Measurements from ENCODE around the gene SCEL. TPM values are rescaled to one million over a fixed set of nuclear protein-coding genes. Genes with fewer than 3 reads are reported as not detected.
"Not testable (repeated sequence)": the region's sequence is repeated elsewhere in the genome, so short reads cannot be mapped to it uniquely, and the experiment has no call there.

SCEL gene
- total RNA-seq, 1 experiment from 2014 or later = 2.8 TPM

DNA sequence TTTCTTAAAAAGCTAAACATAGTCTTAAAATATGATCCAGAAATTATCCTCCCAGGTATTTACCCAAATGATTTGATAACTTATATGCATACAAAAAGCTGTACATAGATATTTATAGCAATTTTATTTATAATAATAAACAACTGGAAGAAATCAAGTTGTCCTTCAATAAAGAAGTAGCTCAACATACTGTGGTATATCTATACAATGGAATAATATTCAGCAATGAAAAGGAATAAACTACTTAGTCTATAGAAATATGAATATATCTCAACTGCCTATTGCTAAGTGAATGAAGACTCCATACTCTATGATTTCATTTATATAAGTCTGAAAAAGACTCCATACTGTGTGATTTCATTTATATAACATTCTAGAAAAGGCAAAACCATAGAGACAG is 114.9 kb downstream of the SCEL start:
- Mint-ChIP-seq H3K4me1 (ENCODE audit: low read depth, unreplicated experiment) (no peaks in the 10 kb centered on the region), H3K36me3 (ENCODE audit: insufficient read depth, unreplicated experiment) (no peaks in the 10 kb centered on the region), H3K4me3 (ENCODE audit: unreplicated experiment) (no peak overlapping the region), H3K27ac (ENCODE audit: unreplicated experiment) (no peak overlapping the region), H3K27me3 (ENCODE audit: insufficient read depth, unreplicated experiment) (no peaks in the 10 kb centered on the region), H3K9me3 (ENCODE audit: unreplicated experiment) (peaks cover 12% of the 10 kb centered on the region)
- DNase-seq = no peak
- Histone ChIP-seq H3K36me3 (ENCODE audit: control insufficient read depth, insufficient read depth, low read length) (no peaks in the 10 kb centered on the region), H3K27me3 (replicated peaks; ENCODE audit: control insufficient read depth, insufficient read depth, low read length) (no peaks in the 10 kb centered on the region), H3K4me3 (ENCODE audit: low read depth, low read length) (no peak overlapping the region), H3K4me1 (no peaks in the 10 kb centered on the region), H3K9me3 (0 out of 2 replicates have a peak, but pooled peaks cover 6% of the 10 kb centered on the region)
- POLR2A ChIA-PET = no interaction called here
- intact Hi-C loops (cut with micrococcal nuclease; ENCODE audit: unreplicated experiment) = no loop called here
- no TSS peak for BruUV-seq (replicated peaks)
- CTCF ChIA-PET = no interaction called here
- TF ChIP-seq, protein P1, sequence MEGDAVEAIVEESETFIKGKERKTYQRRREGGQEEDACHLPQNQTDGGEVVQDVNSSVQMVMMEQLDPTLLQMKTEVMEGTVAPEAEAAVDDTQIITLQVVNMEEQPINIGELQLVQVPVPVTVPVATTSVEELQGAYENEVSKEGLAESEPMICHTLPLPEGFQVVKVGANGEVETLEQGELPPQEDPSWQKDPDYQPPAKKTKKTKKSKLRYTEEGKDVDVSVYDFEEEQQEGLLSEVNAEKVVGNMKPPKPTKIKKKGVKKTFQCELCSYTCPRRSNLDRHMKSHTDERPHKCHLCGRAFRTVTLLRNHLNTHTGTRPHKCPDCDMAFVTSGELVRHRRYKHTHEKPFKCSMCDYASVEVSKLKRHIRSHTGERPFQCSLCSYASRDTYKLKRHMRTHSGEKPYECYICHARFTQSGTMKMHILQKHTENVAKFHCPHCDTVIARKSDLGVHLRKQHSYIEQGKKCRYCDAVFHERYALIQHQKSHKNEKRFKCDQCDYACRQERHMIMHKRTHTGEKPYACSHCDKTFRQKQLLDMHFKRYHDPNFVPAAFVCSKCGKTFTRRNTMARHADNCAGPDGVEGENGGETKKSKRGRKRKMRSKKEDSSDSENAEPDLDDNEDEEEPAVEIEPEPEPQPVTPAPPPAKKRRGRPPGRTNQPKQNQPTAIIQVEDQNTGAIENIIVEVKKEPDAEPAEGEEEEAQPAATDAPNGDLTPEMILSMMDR (IDR thresholded peaks at IDR 0.05; ENCODE audit: insufficient read depth in 1 of 2, low read depth in 1 of 2, low read length in 1 of 2, severe bottlenecking in 1 of 2, unreplicated experiment in 1 of 2) = no peak

DNA sequence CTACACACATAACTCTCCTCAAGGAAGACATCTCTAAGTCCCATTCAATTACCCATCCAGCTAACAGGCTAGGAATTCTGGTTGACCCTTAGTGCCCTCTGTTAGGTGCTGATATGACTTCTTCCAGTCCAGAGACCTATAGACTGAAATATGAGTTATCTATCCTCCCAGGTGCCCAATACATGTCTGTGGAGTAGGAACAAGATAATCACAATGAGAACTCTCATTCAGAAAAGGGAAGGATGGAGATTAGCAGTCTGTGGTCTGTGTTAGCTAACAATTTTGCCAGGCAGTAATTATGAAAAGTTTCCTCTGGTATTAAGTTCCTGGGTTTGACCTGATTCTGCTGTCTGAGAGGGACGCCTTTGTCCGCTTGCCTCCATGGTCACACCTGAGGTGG is 117.8 kb downstream of the SCEL start:
- H3K27me3 ChIP-seq (replicated peaks; ENCODE audit: control insufficient read depth, insufficient read depth, low read length) = no peaks in the 10 kb centered on the region
- TF ChIP-seq, protein P1 (IDR thresholded peaks at IDR 0.05; ENCODE audit: insufficient read depth in 1 of 2, low read depth in 1 of 2, low read length in 1 of 2, severe bottlenecking in 1 of 2, unreplicated experiment in 1 of 2) = no peak
- H3K4me1 Mint-ChIP-seq (ENCODE audit: low read depth, unreplicated experiment) = no peaks in the 10 kb centered on the region
- no peak overlapping the region for H3K4me3 ChIP-seq (ENCODE audit: low read depth, low read length)
- intact Hi-C loops (cut with micrococcal nuclease; ENCODE audit: unreplicated experiment) = no loop called here
- H3K4me3 Mint-ChIP-seq (ENCODE audit: unreplicated experiment) = no peak overlapping the region
- peaks cover 6% of the 10 kb centered on the region; the same call in 1 of the 2 replicates for H3K9me3 ChIP-seq
- ChIA-PET POLR2A (no interaction called here), CTCF (no interaction called here)
- no peaks in the 10 kb centered on the region for H3K4me1 ChIP-seq
- H3K36me3 Mint-ChIP-seq (ENCODE audit: insufficient read depth, unreplicated experiment) = no peaks in the 10 kb centered on the region
- H3K27ac Mint-ChIP-seq (ENCODE audit: unreplicated experiment) = no peak overlapping the region
- H3K36me3 ChIP-seq (ENCODE audit: control insufficient read depth, insufficient read depth, low read length) = no peaks in the 10 kb centered on the region
- peaks cover 12% of the 10 kb centered on the region for H3K9me3 Mint-ChIP-seq (ENCODE audit: unreplicated experiment)
- DNase-seq = no peak
- no TSS peak for BruUV-seq (replicated peaks)
- H3K27me3 Mint-ChIP-seq (ENCODE audit: insufficient read depth, unreplicated experiment) = no peaks in the 10 kb centered on the region

DNA sequence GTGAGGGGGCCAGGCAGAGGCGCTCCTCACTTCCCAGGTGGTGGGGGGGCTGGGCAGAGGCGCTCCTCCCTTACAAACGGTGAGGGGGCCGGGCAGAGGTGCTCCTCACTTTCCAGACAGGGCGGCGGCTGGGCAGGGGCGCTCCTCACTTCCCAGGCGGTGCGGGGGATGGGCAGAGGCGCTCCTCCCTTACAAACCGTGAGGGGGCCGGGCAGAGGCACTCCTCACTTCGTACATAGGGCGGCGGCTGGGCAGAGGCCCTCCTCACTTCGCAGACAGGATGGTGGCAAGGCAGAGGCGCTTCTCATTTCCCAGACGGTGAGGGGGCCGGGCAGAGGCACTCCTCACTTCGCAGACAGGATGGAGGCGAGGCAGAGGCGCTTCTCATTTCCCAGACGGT is 124.5 kb downstream of the SCEL start:
- H3K36me3 Mint-ChIP-seq (ENCODE audit: insufficient read depth, unreplicated experiment); H3K4me1 ChIP-seq; CTCF ChIA-PET; H3K9me3 ChIP-seq; DNase-seq; intact Hi-C loops (cut with micrococcal nuclease; ENCODE audit: unreplicated experiment); POLR2A ChIA-PET; H3K9me3 Mint-ChIP-seq (ENCODE audit: unreplicated experiment); H3K27me3 Mint-ChIP-seq (ENCODE audit: insufficient read depth, unreplicated experiment); H3K4me1 Mint-ChIP-seq (ENCODE audit: low read depth, unreplicated experiment); H3K27me3 ChIP-seq (replicated peaks; ENCODE audit: control insufficient read depth, insufficient read depth, low read length); H3K27ac Mint-ChIP-seq (ENCODE audit: unreplicated experiment); H3K4me3 ChIP-seq (ENCODE audit: low read depth, low read length); BruUV-seq (replicated peaks); H3K4me3 Mint-ChIP-seq (ENCODE audit: unreplicated experiment); H3K36me3 ChIP-seq (ENCODE audit: control insufficient read depth, insufficient read depth, low read length): not testable (repeated sequence)

DNA sequence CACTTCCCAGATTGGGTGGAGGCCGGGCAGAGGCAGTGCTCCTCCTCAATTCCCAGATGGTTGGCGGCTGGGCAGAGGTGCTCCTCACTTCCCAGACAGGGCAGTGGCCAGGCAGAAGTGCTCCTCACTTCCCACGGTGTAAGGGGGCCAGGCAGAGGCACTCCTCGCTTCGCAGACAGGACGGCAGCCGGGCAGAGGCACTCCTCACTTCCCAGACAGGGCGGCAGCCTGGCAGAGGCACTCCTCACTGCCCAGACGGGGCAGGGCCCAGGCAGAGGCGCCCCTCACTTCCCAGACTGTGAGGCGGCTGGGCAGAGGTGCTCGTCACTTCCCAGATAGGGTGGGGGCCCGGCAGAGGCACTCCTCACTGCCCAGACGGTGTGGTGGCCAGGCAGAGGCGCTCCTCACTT is 125.3 kb downstream of the SCEL start:
- ChIA-PET POLR2A (no interaction called here), CTCF (no interaction called here)
- Histone ChIP-seq H3K4me1 (no peaks in the 10 kb centered on the region), H3K27me3 (replicated peaks; ENCODE audit: control insufficient read depth, insufficient read depth, low read length) (no peaks in the 10 kb centered on the region), H3K9me3 (no peaks in the 10 kb centered on the region; the same call in 1 of the 2 replicates), H3K4me3 (ENCODE audit: low read depth, low read length) (no peak overlapping the region), H3K36me3 (ENCODE audit: control insufficient read depth, insufficient read depth, low read length) (no peaks in the 10 kb centered on the region)
- no peak overlapping the region for H3K27ac Mint-ChIP-seq (ENCODE audit: unreplicated experiment)
- no peaks in the 10 kb centered on the region for H3K9me3 Mint-ChIP-seq (ENCODE audit: unreplicated experiment)
- no peaks in the 10 kb centered on the region for H3K27me3 Mint-ChIP-seq (ENCODE audit: insufficient read depth, unreplicated experiment)
- H3K4me3 Mint-ChIP-seq (ENCODE audit: unreplicated experiment) = no peak overlapping the region
- TF ChIP-seq, protein P1 (IDR thresholded peaks at IDR 0.05; ENCODE audit: insufficient read depth in 1 of 2, low read depth in 1 of 2, low read length in 1 of 2, severe bottlenecking in 1 of 2, unreplicated experiment in 1 of 2) = no peak
- no peaks in the 10 kb centered on the region for H3K4me1 Mint-ChIP-seq (ENCODE audit: low read depth, unreplicated experiment)
- no peaks in the 10 kb centered on the region for H3K36me3 Mint-ChIP-seq (ENCODE audit: insufficient read depth, unreplicated experiment)
- no TSS peak for BruUV-seq (replicated peaks)
- intact Hi-C loops (cut with micrococcal nuclease; ENCODE audit: unreplicated experiment) = no loop called here
- no peak for DNase-seq

DNA sequence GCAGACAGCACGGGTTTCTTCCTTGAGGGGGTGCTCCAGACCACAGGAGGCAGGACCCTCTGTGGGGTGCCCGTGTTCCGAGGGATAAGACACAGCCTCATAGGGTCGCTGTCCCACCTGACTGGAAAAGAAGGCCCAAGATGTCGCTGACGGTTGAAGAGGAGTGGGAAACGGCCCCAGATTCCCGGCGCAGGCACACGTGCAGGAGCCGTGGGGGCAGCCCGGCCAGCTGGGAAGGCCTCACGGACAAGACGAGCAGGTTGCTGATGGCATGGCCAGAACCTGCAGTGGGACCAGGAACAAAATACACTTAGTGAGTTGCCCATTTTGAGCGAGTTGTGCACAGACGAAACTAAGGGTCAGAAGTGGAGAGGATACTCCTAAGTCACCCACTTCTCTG is 126.8 kb downstream of the SCEL start:
- H3K27me3 ChIP-seq (replicated peaks; ENCODE audit: control insufficient read depth, insufficient read depth, low read length); POLR2A ChIA-PET; H3K36me3 Mint-ChIP-seq (ENCODE audit: insufficient read depth, unreplicated experiment); DNase-seq; CTCF ChIA-PET; H3K4me3 ChIP-seq (ENCODE audit: low read depth, low read length); H3K9me3 Mint-ChIP-seq (ENCODE audit: unreplicated experiment); H3K9me3 ChIP-seq; H3K36me3 ChIP-seq (ENCODE audit: control insufficient read depth, insufficient read depth, low read length); H3K4me1 ChIP-seq; BruUV-seq (replicated peaks); H3K4me3 Mint-ChIP-seq (ENCODE audit: unreplicated experiment); H3K4me1 Mint-ChIP-seq (ENCODE audit: low read depth, unreplicated experiment); H3K27me3 Mint-ChIP-seq (ENCODE audit: insufficient read depth, unreplicated experiment); intact Hi-C loops (cut with micrococcal nuclease; ENCODE audit: unreplicated experiment); H3K27ac Mint-ChIP-seq (ENCODE audit: unreplicated experiment): not testable (repeated sequence)

Measured in Caco-2 (cell line).